ENCODE measurements around the gene GRIP1.

The GRIP1 gene

GRCh38 chr12:66409195-66409871 is 269.5 kb downstream of the GRIP1 start:
- no peak for DNase-seq (ENCODE audit: extremely low spot score, insufficient read length, low read depth)

GRCh38 chr12:66405395-66405794 is 273.5 kb downstream of the GRIP1 start:
- DNase-seq (ENCODE audit: extremely low spot score, insufficient read length, low read depth): no peak
- no peak for FAIRE-seq

More at GRCh38 chr12:66409195-66409871, 269.5 kb downstream of the GRIP1 start:
- peak; percentile 75 for FAIRE-seq

DNA sequence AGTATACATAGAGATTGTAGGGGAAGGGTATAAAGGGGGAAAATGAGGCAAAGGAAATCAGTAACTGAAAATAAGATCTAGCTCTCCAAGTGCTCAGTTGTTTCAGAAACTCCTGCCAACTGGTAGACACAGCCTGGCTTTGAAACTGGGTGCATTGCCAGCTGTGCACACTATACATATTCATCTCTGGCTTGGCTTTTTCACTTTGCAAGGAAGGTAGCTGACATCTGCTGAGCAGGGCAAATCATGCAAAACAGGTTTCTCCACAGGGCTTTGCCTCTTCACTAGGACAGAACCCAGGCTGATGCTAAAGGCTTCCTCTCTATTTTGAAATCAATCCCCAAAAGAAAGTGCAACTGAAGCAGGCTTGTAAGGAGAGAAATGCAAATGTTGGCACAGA is 275.1 kb downstream of the GRIP1 start:
- no peak for DNase-seq (ENCODE audit: extremely low spot score, insufficient read length, low read depth)
- FAIRE-seq: no peak

- FAIRE-seq: no peak
- no peak for DNase-seq (ENCODE audit: extremely low spot score, insufficient read length, low read depth)
Measured at GRCh38 chr12:66399911-66400306, 279.0 kb downstream of the GRIP1 start.

DNA sequence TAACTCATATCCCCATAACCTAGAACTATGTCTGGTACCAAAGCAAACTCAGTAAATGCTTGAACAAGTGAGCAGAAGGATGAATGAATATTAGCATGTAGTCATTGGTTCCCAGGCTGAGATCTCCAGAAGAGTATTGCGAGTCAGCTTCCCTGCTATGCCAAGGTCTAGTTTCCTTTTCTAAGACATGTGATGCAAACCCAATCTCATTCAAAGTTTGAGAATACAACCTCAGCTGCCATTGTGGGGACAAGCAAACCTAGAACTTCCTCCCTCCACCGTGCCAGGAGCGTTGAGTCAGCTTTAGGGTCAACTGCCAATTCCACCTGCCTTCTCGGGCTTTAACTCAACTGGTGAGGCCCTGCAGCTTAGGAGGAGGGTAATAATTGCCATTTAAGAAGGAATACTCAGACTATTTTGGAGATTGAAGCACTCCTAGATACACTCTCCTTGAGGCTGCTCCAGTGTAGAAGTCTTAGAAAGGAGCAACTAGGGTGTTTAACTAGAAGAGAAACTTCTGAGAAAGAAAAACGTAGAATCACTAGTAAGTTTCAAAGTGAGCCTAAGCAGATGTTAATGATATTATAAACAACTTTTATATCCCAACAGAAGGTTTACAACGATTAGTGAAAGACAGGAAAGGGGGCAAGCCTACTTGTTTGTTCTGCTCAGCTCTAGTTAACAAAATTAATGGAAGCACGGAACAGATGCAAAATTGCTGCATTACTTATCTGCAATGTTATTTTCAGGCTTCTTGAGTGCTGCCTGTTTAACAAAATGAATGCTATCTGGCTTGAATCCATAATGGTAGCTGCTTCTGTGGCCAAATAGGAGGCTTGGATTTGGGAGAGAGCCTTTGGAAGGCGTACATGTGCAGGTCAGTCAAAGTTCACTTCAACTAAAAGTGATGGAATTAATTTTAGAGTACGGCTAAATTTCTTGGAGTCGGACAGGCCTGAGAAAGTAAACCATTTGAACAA is 279.7 kb downstream of the GRIP1 start:
- DNase-seq (ENCODE audit: extremely low spot score, insufficient read length, low read depth) (no peak), FAIRE-seq (no peak)

- no peak for DNase-seq (ENCODE audit: extremely low spot score, insufficient read length, low read depth)
- no peak for FAIRE-seq
Measured at GRCh38 chr12:66397574-66398290, 281.1 kb downstream of the GRIP1 start.

DNA sequence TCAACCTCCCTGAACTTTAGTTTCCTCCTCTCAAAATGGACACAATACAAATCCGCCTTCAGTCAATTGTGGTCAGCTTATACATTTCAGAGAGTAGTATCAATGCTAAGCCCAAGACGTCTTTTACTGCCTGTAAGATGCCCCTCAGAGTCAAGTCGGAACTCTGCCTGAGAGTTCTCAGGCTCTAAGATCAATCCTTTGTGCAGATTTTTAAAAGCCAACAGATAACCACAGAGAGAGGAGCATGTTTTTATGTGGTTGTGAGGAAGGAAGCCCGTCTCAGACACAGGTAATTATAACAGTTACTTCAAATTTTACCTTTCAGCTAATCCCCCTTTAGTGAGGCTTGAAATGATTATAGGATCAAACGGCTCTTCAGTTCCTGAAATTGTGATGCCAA is 285.0 kb downstream of the GRIP1 start:
- FAIRE-seq: no peak
- no peak for DNase-seq (ENCODE audit: extremely low spot score, insufficient read length, low read depth)

- FAIRE-seq (no peak), DNase-seq (ENCODE audit: extremely low spot score, insufficient read length, low read depth) (no peak)
Measured at GRCh38 chr12:66392266-66392915, 286.5 kb downstream of the GRIP1 start.

- FAIRE-seq: no peak
- DNase-seq (ENCODE audit: extremely low spot score, insufficient read length, low read depth): no peak
Measured at GRCh38 chr12:66388517-66388916, 290.4 kb downstream of the GRIP1 start.

- no peak for FAIRE-seq
- DNase-seq (ENCODE audit: extremely low spot score, insufficient read length, low read depth): no peak
Measured at GRCh38 chr12:66387117-66387516, 291.8 kb downstream of the GRIP1 start.

DNA sequence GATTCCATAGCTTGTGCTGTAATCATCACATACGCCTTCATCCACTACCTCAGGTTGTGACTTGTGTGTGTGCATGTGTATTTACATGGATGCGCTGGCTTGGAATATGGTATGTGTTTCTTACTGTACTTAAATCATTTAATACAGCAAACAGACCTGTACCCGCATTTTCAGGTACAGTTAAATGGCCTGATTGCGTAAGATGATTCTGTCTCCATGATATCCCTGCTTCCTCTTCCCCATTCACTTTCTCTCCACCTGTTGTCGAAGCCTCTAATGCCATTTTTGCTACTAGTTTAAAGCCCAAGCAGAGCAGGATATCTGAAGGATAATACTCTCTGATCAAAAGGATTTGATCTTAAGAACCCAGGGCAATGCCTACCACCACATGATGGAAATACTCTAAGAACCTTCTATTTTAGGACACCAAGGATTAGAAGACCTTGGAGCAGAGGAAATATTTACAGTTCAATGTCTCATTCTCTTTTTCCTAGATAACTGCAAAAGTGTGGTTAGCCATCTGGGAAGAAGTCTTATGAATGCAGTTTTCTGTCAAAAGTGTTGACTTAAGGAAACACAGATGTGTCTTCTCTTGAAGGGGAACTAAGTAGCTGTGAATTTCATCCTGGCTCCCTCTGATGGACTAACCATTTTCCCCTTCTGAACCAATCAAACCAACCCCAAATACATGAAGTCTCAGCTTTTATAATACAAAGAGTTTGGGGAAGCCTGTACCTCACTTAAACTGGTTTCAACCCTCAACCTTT is 297.9 kb downstream of the GRIP1 start:
- DNase-seq (ENCODE audit: extremely low spot score, insufficient read length, low read depth): no peak
- FAIRE-seq: no peak

DNA sequence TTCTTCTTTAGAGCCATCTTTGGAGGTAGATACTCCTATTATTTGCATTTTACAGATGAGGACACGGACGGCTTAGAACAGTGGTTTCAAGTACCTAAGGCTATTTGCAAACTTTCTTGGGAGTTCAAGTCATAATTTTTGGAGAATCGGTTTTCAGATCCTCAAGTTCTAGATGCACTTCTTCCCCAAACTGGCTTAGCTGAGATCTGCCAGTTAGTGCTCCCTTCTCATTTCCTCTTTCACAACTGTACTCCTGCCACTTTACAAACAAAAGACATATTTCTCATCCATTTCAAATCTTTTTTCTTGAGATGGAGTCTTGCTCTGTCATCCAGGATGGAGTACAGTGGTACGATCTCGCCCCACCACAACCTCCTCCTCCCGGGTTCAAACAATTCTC is 299.3 kb downstream of the GRIP1 start:
- DNase-seq (ENCODE audit: extremely low spot score, insufficient read length, low read depth): no peak
- no peak for FAIRE-seq

GRCh38 chr12:66375560-66375959 is 303.3 kb downstream of the GRIP1 start:
- DNase-seq (ENCODE audit: extremely low spot score, insufficient read length, low read depth) (no peak), FAIRE-seq (no peak)

DNA sequence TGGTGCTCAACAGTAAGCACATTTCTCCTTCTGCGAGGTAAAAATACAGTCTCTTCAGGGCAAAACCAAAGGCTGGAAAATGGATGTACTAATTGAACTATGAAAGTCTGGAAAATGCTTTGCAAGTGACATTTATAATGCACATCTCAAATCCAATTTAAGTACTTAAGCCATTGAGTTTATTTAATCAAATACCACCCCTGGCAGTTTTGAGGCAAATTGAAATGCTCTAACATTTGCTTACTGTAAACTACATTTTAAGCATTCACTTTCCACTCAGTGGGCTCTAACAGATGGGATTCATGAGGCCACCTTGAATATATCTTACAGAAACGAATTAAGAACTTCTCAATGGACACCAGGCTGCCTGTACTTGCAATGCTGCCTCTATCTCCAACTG is 306.9 kb downstream of the GRIP1 start:
- DNase-seq (ENCODE audit: extremely low spot score, insufficient read length, low read depth): no peak
- no peak for FAIRE-seq

- FAIRE-seq: no peak
- DNase-seq (ENCODE audit: extremely low spot score, insufficient read length, low read depth): no peak
Measured at GRCh38 chr12:66367015-66367667, 311.7 kb downstream of the GRIP1 start.

- no peak for FAIRE-seq
- DNase-seq (ENCODE audit: extremely low spot score, insufficient read length, low read depth): no peak
Measured at GRCh38 chr12:66365718-66366490, 313.0 kb downstream of the GRIP1 start.

- DNase-seq (ENCODE audit: extremely low spot score, insufficient read length, low read depth) (no peak), FAIRE-seq (no peak)
Measured at GRCh38 chr12:66361703-66362102, 317.2 kb downstream of the GRIP1 start.

DNA sequence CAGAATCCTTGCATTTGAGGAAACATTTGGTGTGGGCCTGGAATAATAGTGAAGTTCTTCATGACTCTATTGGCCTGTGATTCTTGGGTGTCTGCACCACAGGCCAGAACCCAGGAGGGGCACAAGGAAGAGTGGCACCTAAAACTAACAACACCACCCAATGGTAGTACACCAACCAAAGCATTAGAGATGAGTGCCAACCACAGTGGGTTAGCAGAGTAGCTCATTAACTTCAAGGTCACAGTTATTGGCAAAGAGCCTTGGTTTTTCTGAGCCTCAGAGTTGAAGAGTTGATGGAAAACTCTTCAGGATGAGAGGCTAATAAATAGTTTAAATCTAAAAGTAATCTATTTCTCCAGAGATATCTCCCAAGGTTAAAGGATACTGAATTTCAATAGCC is 319.6 kb downstream of the GRIP1 start:
- DNase-seq (ENCODE audit: extremely low spot score, insufficient read length, low read depth): no peak
- no peak for FAIRE-seq

All from GM18507 (cell line).